Activated T-cell treated with anti-CD3 and anti-CD28 coated beads for 1 hour (primary cell): Measurements from ENCODE around the gene DUSP8.

Experiments
- DNase-seq: peaks from one replicate; pipeline ENCODE4 v3.0.0-alpha.2; 2020; ENCODE audit warnings: low read depth

Gene DUSP8

DNA sequence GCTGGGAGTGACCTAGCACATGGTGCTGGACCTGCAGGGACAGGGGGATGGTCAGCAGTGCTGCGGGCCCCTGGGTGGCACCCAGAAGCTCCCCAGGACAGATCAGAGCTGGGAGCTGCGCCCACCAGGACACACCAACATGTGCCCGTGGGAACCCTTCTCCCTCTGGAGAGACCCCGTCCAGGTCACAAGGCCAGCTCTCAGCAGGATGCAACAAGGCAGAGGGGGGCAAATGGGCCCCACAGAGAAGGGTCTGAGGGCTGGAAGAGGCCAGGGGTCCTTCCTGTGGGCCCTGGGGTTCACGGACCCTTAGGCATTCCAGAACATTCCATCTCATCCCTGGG, 6.2 kb downstream of the DUSP8 start:
- no peak for DNase-seq

DNA sequence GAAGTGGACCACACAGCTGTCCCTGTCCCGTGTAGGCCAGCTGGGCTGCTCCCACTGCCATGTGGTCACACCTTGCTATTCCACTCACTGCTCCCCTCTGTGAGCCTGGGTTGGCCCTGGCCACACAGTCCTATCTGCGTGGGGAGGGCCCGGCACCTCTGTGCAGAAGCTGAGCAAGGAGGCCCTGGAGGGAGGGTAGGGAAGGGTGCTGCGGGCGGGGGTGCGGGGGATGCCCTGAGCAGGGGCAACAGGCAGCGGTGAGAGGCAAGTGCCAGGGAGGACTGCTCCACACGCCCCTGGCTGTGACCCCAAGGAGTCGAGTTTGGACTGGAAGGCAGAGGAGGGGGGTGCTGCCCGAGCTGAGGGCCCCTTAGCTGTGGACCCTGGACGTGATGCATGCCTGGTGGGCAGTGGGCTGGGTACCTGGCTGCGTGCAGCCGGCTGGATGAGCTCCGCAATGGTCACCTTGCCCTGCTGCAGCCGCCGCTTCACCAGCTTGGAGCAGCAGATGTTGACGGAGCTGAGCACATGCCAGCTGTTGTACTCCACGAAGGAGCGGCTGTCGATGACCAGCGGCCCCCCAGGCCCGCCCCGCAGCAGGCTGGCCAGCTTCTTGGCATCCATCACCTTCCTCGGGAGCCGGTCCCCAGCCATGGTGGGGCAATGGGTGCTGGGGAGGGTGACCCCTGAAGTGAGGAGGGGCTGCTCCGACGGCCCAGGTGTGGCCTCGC, 6.7 kb downstream of the DUSP8 start:
- no peak for DNase-seq

DNA sequence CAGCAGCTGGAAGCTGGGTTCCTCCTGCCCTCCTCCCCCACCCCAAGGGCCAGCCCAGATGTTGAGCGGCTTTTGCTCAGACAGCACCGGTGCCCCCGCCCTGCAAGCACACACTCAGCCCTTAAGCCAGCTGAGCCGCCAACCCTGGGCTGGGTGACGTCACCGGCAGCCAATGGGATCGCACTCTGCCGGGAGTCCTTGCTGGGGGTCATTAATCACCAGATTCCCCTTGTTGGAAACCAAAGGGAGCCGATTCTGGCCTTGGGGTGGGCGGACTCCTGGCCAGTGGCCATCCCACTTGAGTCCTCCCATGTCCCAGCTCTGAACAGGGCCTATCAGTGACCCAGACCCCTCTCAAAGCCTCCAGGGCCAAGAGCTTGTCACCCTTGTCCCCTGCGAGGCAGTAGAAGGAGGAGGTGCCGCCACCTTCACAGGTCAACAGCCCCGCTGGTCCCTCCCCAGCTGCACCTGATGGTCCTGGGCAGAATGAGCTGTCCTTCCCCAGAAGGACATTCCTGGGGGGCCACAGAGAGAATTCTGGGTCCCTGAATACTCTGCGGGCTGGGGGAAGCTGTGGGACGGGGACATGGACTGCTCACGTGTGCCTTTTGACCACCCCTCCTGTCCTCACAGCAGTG, 7.4 kb downstream of the DUSP8 start:
- DNase-seq = no peak

DNA sequence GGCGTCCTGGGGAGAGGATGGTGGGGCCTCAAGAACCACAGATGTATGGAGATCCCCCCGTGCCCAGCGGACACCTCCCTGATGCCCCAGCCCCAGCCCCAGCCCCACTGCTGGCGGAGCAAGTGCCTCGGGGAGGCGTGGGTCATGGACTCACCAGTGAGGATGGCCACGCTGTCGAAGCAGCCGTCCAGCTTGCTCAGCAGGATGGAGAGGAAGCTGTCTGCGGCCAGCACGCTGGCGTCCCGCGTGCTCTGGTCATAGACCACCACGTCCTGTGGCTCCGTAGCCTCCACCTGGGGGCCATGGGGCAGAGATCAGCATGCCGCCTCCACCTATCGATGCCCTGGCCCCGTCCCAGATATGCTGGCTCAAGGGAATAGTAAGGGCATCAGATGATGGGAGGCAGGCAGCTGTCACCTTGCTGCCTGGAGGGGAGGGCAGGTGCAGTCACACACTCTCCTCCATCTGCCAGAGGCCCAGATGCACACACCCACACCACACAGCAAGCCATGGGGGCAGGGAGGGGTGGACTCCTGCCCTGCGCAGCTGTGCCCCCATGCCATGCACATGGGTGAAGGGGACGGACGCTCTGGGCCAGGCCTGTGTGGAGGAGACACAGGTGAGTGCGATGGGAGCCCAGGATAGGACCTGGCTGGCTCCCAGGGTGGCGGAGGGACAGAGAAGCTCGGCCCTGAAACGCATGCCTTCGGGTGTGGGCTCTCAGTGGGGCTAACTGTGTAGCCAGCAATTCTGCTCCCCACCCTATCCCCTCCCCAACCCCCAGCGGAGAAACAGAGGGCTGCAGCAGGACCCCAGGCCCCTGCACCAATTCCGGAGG, 8.2 kb downstream of the DUSP8 start:
- DNase-seq = no peak

DNA sequence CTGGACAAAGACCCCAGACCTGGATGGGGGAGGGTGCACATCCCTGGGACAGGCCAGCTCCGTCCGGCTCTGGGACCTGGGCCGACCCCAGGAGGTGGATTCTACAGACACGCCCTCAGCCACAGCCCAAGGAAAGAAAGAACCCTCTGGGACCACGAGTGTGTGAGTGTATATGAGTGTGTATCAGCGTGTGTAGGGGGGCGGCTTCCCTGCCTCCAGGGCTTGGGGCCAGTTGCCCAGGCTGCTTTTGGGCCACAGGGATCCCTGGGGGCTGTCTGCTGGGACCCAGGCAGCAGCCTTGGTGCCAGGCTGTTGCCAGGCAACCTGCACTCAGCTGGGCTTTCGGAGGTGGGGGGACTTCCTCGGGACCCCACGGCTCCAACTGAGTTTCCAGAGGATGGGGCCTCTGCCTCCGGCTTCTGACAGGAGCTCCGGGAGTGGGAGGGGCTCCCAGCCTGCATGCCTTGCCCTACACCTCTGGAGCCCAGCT, 8.9 kb downstream of the DUSP8 start:
- DNase-seq = no peak

DNA sequence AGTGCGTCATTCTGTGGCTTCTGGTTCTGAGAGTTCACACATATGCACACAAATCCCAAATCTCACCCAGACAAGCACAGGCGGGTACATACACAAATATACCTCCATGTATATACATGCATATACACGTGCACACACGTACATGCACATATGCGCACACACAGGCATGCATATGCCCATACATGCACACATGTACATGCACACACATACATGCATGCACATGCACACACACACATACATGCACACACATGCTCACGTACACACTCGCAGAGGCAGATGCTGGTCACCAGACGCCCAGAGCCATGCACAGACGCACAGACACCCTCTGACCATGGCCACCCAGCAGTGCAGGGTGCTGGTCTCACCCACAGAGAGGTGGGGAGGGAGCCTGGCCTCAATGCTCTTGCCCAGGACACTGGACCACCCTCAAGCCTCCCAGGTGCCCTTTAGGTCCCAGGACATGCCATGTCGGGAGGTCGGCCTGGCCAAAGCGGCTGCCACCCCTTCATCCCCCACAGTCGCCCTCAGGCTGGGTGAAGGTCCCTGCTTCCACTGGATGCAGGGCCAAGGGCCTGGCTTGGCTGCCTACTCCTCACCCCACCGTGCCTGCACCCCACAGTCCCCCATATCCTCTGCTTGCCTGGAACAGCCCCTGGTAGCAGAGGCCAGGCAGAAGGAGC, 9.5 kb downstream of the DUSP8 start:
- no peak for DNase-seq

DNA sequence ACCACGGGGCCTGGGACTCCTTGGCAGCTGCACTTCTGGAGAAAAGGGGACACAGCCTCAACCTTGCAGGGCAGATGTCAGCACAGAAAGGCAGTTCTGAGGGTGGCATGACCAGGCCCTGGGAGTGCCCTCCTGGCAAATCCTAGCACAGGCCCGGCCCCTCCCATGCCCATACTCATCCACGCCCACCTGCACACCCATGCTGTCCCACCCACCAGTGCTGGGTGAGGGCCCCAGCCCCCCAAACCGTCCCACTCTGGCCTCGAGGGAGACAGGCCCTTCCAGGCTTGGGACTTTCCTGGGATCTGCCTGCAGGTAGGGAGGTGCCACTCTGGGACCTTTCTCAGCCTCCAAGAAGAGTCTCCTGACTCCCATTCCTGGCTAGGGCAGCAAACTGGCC, 10.1 kb downstream of the DUSP8 start:
- no peak for DNase-seq

DNA sequence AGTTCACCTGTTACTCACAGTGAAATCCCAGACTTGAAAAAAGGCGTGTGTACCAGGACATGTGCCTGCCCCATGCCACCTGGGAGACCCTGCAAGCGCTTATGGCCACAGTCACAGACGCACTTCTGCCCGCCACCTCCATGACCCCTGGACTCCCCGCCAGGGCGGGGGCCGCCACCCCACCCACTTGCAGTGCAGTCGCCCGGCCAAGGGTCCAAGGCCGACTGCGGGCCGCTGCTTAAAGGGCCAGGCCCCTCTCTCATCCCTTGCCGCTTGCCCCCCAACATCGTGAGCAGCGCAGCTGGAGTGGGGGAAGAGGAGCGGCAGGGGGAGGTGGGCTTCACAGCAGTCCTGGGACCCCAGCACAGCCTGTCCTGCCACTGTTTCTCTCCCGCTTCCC, 10.8 kb downstream of the DUSP8 start:
- no peak for DNase-seq

DNA sequence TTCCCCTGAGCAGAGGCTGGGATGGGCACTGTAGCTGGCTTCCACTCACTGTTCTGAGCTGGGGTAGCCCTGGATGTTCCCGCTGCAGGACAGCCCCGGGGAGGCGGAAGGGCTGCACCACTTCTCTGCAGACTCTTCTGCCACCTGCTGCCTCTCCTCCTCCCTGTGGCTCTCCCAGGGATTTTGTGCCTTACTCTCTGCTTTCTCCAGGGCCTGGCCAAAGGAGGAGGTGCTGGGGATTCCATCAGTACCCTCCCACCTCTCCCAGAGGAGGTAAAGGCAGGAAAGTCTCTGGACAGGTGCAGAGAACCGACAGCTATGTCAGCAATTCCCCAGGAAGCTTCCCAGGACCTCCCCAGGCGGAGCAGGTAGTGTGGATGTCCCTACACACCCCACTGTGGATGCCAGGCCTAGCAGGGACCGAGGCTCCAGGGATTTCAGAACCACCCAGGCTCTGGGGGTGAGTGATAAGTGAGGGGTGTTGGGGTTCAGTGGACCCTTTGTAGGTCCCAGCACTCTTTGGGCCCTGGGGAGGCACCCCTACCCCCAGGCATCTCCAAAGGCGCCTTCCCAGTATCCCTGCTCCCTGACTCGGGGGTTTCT, 11.3 kb downstream of the DUSP8 start:
- DNase-seq = no peak

DNA sequence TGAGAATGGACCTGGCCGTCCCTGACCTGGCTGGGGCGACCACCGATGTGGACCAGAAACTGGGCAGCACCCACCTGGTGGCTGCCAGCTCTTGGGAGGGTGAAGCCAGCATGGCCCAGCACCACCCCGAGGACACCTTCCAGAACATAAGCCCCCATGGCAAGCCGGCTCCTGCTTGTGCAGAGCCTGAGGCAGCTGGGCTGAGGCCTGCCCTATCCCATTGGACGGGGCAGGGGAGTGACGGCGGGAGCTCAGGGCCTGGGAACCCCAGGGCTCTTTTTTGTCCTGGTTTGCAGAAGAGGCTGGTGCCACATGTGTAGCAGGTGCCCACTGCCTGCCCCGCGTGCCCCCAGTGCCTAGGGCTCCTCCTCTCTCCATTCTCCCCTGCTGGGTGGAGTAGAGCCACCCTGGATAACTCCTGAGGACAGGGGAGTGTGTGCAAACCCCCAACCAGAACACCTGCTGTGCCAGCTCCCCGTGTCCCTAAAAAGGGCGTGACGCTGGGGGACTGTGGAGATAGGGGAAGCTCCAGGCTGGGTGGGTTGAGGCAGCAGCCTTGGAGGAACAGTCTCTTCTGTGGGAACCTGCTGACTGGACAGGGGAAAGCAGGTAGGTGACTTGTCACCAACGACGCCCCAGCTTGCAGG, 11.9 kb downstream of the DUSP8 start:
- DNase-seq = no peak

DNA sequence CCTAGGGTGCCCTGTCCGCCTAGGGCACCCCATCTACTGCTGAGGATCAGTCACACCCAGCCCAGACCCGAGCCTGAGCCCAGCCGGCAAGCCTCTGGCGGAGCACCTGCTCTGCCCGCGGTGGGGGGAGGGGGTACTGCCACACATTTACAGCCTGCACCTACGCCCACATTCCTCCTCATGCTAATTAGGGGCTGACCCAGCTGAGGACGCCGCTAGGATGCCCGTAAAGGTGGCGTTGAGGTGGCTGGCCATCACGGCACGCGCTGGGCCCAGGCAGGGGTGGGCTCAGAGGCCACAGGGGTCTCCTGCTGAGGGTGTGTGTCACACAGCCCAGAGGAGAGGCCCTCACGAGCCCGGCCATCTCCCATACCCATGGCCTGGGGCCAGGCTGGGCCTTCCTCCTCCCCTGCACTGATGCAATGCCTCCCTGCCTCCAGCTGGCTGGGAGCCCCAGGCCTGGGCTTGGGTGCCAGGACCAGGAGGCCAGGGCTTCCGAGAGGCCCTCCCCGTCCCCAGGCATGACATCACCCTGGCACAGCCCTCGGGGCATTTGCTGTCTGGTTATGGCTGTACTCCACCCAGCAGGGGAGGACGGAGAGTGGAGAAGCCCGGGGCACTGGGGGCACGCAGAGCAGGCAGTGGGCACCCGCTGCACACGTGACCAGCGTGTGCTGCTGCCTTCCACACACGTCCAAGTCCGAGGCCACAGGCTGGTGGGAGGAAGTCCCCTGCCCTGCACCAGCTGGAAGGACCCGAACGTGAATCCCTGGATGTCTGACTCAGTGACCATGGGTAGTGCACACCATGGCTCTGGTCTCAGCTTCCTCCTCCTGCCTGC, 12.7 kb downstream of the DUSP8 start:
- DNase-seq = no peak

DNA sequence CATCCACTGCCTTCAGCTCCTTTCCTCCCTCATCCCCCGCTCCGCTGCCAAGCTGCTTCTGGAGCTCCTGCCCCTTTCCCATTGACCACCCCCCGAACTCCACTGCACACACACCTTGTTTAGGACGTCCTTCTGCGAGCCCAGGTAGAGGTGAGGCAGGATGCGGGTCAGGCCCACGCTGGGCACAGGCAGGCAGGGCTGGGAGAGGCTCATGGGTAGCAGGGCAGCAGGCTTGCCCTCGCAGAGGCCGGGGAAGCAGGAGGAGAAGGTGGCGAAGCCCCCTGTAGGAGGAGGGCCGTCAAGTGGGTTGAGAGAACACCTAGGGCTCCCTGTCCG, 13.3 kb downstream of the DUSP8 start:
- DNase-seq = no peak

DNA sequence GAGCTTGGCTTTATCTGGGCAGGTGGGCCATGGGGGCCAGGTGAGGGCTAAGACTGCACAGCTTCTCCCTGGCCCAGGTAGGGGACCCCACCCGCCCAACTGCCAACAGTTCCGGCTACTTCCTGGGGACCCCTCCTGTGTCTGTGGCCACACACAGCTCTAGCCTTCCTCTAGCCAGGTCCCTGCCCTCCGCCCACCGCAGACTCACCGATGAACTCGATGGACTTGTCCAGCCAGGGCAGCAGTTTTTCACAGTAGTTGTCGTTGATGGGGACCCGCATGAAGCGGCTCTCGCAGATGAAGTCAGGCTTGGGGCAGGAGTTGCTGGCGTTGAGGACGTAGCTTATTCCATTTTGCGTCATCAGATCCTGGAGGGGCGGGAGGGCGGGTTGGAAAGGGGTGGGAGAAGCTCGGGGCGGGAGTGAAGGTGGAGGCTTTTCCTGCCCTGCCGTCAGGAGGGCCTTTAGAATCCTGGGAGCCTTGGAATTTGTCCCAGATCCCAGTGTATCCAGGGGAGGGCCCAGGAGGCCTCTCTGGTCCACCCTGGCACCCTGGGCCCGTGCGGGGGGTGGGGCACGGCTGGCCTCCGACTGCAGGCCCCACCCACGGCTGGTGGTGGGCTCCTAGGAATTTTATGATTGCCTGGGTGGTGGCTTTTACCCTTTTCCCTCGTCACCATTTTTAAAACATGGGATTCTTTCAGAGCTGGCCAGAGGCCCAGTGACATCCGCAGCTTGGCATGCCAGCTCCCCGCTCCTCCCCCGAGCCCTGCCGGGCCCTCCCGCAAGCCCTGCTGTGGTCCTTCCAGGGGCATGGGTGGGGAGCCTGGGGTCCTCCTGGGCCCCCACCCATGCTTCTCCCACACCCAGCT, 13.9 kb downstream of the DUSP8 start:
- no peak for DNase-seq

DNA sequence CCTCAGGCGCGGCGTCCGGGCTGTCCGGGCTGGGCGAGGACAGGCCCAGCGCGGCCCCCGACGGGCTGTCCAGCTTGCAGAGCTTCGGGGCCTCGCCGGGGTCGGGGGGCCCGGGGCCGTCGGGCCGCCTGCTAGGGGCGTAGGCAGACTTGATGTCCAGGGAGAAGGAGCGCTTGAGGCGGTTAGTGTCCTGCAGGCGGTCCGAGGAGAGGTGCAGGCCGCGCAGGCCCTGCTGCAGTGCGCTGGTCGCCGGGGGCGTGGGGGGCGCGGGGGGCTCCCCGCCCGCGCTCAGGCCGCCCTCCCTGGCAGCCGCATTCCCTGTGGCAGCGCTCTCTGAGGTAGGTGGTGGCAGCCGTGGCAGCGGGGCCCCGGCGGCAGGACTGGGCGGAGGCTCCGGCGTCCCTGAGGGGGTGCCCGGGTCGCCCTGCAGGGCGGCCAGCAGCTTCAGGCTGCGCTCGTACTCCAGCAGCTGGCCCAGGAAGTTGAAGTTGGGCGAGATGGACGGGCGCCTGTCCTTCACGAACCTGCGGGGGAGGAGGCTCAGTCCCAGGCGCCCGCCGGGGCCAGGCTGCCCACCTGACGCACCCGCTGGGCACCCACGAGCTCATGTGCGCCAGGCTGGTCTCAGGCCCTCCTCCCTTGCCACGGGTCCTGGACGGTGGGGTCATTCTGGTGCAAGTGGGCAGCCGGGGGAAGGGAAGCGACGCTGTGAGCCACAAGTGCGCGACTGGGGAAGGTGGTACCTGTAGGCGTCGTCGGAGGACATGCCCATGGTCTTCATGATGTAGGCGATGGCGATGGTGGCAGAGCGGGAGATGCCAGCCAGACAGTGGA, 14.8 kb downstream of the DUSP8 start:
- no peak for DNase-seq

DNA sequence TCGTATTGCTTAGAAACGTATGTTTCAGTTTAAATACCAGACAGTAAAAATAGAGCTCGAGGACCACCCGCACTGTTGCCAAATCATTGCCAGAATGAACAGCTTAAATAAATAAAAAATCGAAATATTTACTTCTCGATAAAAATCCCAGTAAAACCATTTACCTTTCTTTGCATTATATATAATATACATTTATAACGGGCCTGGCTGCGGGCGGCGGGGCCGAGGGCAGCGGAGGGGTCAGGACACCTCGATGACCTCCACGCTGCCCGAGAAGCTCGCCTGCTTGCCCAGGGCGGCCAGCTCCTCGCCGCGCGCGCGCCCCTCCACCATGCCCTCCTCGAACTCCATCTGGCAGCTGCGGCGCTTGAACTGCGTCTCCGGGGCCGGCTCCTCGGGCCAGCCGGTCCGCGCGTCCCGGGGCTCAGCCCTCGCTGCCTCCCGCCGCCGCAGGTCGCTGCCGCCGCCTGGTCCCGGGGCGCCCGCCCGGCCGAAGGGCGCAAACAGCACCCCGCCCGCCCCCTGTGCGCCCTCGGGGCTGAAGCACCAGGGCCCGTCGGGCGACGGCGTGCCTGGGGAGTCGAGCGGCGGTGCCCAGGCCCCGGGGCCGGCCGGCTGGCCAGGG, 15.7 kb downstream of the DUSP8 start:
- no peak for DNase-seq

DNA sequence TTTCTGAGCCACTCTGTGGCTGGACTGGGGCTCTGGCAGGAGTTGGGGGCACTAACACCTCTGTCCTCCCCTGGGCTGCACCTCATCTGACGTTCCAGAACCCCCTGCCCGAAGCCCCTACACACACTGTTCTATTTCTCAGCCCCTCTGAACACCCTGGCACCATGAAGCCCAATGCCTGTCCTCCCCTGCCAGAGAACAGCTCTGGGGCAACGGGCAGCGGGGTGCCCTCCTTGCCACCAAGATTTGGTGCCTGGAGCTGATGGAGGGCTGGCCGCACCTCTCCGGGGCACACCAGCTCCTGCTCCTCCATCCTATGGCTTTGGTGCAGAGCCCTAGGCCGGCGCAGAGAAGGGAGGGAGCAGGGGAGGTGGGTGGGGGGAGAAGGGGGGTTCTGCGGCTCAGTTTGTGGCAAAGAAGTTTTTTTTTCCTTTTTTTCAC, 16.3 kb downstream of the DUSP8 start:
- no peak for DNase-seq

DNA sequence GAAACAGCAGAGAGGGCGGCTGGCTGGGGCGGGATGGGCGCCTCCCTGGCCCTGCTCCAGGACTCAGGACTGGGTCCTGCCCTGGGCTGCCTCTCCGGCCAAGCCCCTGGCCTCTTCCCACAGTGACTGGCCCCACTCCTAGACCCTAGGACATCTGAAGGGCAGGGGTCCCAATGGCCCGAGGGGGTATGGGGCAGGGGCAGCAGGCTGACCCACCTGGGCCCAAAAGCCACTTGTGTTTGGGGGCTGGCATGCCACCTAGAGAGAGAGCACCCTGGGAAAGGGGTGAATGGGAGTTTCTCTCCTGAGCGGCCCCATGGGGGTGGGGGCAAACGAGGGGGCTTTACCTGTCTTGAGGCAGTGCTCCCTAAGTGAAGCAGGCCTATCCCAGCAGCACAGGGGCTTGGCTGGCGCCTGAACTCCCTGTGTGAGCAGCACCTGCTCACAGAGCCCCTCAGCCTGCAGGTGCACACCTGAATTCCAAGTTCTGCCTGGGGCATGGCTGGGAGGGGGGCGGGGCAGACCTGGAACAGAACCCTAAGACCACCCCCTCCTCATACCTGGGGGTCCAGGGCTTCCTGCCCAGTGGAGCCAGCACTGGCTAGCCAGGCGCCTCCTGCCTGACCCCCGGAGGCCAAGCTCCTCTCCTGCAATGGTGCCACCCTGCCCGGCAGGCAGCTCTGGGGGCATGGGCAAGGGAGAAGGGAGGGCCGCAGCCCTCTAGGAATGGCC, 16.9 kb downstream of the DUSP8 start:
- DNase-seq = no peak
